H1 (cell line): ENCODE measurements around the gene UTP14C. TPM values are rescaled to one million over a fixed set of nuclear protein-coding genes. Genes with fewer than 3 reads are reported as not detected.

Experiments used
- CTCF ChIA-PET: fragments of 300-600 bp; sonication (Branson Sonifier 250); formaldehyde crosslinking; loops from one replicate; lab custom pipeline; 2021; ENCODE audit not compliant: partially characterized antibody; lab: Charles Lee
- POLR2A ChIA-PET: fragments of 300-600 bp; sonication (Branson Sonifier 250); formaldehyde crosslinking; loops from one replicate; lab custom pipeline; 2021; ENCODE audit warnings: inconsistent platforms; ENCODE audit not compliant: partially characterized antibody; lab: Charles Lee
- DNase-seq, 2 experiments: peaks; one replicate each; pipeline versions ENCODE4 v3.0.0 to v3.0.0-alpha.2; 2010 to 2022; ENCODE audit warnings: low spot score in 2 of 2, low read depth in 1 of 2, mixed read lengths in 1 of 2
- FAIRE-seq: peaks from 2 replicates; lab custom pipeline; 2011; peaks lifted over from hg19 to GRCh38; lab: Jason Lieb, UNC
- H2AFZ ChIP-seq: 2 replicates; pipeline ENCODE4 v1.8.1; 2012; ENCODE audit warnings: low read length, inconsistent platforms
- H2AK5ac ChIP-seq: 2 replicates; pipeline ENCODE4 v1.6.1; 2013; ENCODE audit warnings: low read depth, low read length
- H2BK120ac ChIP-seq: replicated peaks from 2 replicates; pipeline ENCODE3; 2013; ENCODE audit warnings: low read depth, low read length, inconsistent platforms
- H2BK12ac ChIP-seq: 2 replicates; pipeline ENCODE4 v1.6.1; 2013; ENCODE audit warnings: low read depth, low read length
- H2BK15ac ChIP-seq: 2 replicates; pipeline ENCODE4 v1.6.1; 2013; ENCODE audit warnings: low read length
- H2BK20ac ChIP-seq: 2 replicates; pipeline ENCODE4 v1.6.1; 2013; ENCODE audit warnings: low read length
- H2BK5ac ChIP-seq: 2 replicates; pipeline ENCODE4 v1.6.1; 2013; ENCODE audit warnings: low read depth, low read length
- H3K14ac ChIP-seq: 2 replicates; pipeline ENCODE4 v1.6.1; 2013; ENCODE audit warnings: inconsistent platforms; ENCODE audit not compliant: insufficient read length
- H3K18ac ChIP-seq: 2 replicates; pipeline ENCODE4 v1.6.1; 2013; ENCODE audit warnings: low read length; ENCODE audit errors: extremely low read depth
- H3K23ac ChIP-seq: 2 replicates; pipeline ENCODE4 v1.6.1; 2013; ENCODE audit warnings: inconsistent platforms; ENCODE audit not compliant: insufficient read length
- H3K23me2 ChIP-seq: 2 replicates; pipeline ENCODE4 v1.6.1; 2013; ENCODE audit warnings: low read depth, low read length
- H3K27ac ChIP-seq: 2 replicates; pipeline ENCODE4 v1.6.1; 2011; ENCODE audit warnings: low read depth, low read length, inconsistent platforms
- H3K27me3 ChIP-seq, 4 experiments: replicated peaks in 1 of 4; 1 replicate in 1 of 4; 2 replicates in 3 of 4; pipeline versions ENCODE4 v1.6.1 to v1.8.1; 2011 to 2013; ENCODE audit warnings: low read length in 3 of 4, mild to moderate bottlenecking in 3 of 4, inconsistent platforms in 2 of 4, mixed read lengths in 2 of 4, moderate library complexity in 1 of 4; ENCODE audit not compliant: control insufficient read depth in 3 of 4, insufficient read depth in 3 of 4; ENCODE audit errors: extremely low read depth in 1 of 4
- H3K36me3 ChIP-seq, 4 experiments: 2 replicates each; pipeline versions ENCODE4 v1.6.1 to v1.8.1; 2011 to 2013; ENCODE audit warnings: mild to moderate bottlenecking in 4 of 4, low read length in 3 of 4, moderate library complexity in 2 of 4, control low read depth in 1 of 4, inconsistent platforms in 1 of 4; ENCODE audit not compliant: insufficient read depth in 4 of 4, control insufficient read depth in 2 of 4
- H3K4ac ChIP-seq: replicated peaks from 2 replicates; pipeline ENCODE3; 2013; ENCODE audit warnings: low read length, low read depth, mixed read lengths, inconsistent platforms; ENCODE audit not compliant: insufficient read length
- H3K4me1 ChIP-seq, 4 experiments: replicated peaks in 1 of 4; 1 replicate in 1 of 4; 2 replicates in 3 of 4; pipeline versions ENCODE4 v1.6.1 to v1.8.1; 2011 to 2013; ENCODE audit warnings: low read length in 3 of 4, inconsistent platforms in 2 of 4, mixed read lengths in 1 of 4; ENCODE audit not compliant: insufficient read depth in 4 of 4, control insufficient read depth in 3 of 4
- H3K4me2 ChIP-seq, 2 experiments: 2 replicates each; pipeline versions ENCODE4 v1.6.1 to v1.8.1; 2011 to 2013; ENCODE audit warnings: low read depth in 2 of 2, low read length in 2 of 2, control low read depth in 1 of 2, inconsistent platforms in 1 of 2, mild to moderate bottlenecking in 1 of 2; ENCODE audit not compliant: insufficient read depth in 1 of 2
- H3K4me3 ChIP-seq, 4 experiments: fragments of 200-600, 300-600 bp in 1 of 4; sonication (generic), shearing (Covaris generic), sonication (Bioruptor Twin) in 1 of 4; 2 replicates each; pipeline versions ENCODE4 v1.5.1 to v1.8.1; 2011 to 2016; ENCODE audit warnings: low read length in 4 of 4, low read depth in 3 of 4, control low read depth in 2 of 4, inconsistent platforms in 2 of 4, mild to moderate bottlenecking in 2 of 4, mixed read lengths in 1 of 4, moderate library complexity in 1 of 4; ENCODE audit not compliant: insufficient read depth in 2 of 4; ENCODE audit errors: extremely low read depth in 1 of 4
- H3K56ac ChIP-seq: replicated peaks from 2 replicates; pipeline ENCODE3; 2013; ENCODE audit warnings: low read depth, mild to moderate bottlenecking, mixed read lengths, low read length, inconsistent platforms; ENCODE audit not compliant: insufficient read length
- H3K79me1 ChIP-seq: 2 replicates; pipeline ENCODE4 v1.6.1; 2013; ENCODE audit warnings: low read depth, low read length, control low read depth
- H3K79me2 ChIP-seq, 2 experiments: 2 replicates each; pipeline versions ENCODE4 v1.6.1 to v1.8.1; 2012 to 2013; ENCODE audit warnings: low read length in 2 of 2, mild to moderate bottlenecking in 2 of 2, inconsistent platforms in 1 of 2; ENCODE audit not compliant: insufficient read depth in 2 of 2, control insufficient read depth in 1 of 2
- H3K9ac ChIP-seq, 4 experiments: replicated peaks in 1 of 4; 1 replicate in 1 of 4; 2 replicates in 3 of 4; pipeline versions ENCODE4 v1.6.1 to v1.8.1; 2011 to 2013; ENCODE audit warnings: low read depth in 3 of 4, low read length in 3 of 4, control low read depth in 2 of 4, mild to moderate bottlenecking in 2 of 4, moderate library complexity in 2 of 4, inconsistent platforms in 1 of 4; ENCODE audit errors: extremely low read depth in 1 of 4
- H3K9me3 ChIP-seq, 2 experiments: 2 replicates each; pipeline versions ENCODE4 v1.6.1 to v1.8.1; 2012 to 2013; ENCODE audit warnings: mild to moderate bottlenecking in 2 of 2, moderate library complexity in 2 of 2, control low read depth in 1 of 2, inconsistent platforms in 1 of 2, low read depth in 1 of 2, low read length in 1 of 2, mixed read lengths in 1 of 2; ENCODE audit not compliant: insufficient read depth in 2 of 2
- H4K20me1 ChIP-seq, 2 experiments: replicated peaks in 1 of 2; 2 replicates each; pipeline versions ENCODE3 to v1.8.1; 2011 to 2013; ENCODE audit warnings: inconsistent platforms in 2 of 2, low read length in 2 of 2, mild to moderate bottlenecking in 1 of 2; ENCODE audit not compliant: insufficient read depth in 2 of 2, control insufficient read depth in 1 of 2
- H4K5ac ChIP-seq: 2 replicates; pipeline ENCODE4 v1.6.1; 2013; ENCODE audit warnings: low read length, low read depth, mixed read lengths, inconsistent platforms; ENCODE audit not compliant: insufficient read length
- H4K8ac ChIP-seq: 2 replicates; pipeline ENCODE4 v1.8.0; 2013; ENCODE audit warnings: mild to moderate bottlenecking, moderate library complexity, low read length, inconsistent platforms; ENCODE audit not compliant: insufficient read depth; ENCODE audit errors: extremely low read depth
- H4K91ac ChIP-seq: replicated peaks from 2 replicates; pipeline ENCODE3; 2013; ENCODE audit warnings: low read length, mixed read lengths, inconsistent platforms; ENCODE audit not compliant: insufficient read length
- ASH2L ChIP-seq: fragments of 200-600, 300-600 bp; sonication (generic); IDR thresholded peaks from one replicate; pipeline ENCODE4 v1.7.1; 2017; ENCODE audit warnings: low read length
- CBX5 ChIP-seq: fragments of 300-800, 300-1000 bp; sonication (generic); IDR thresholded peaks from 2 replicates; pipeline ENCODE4 v1.7.1; 2016; ENCODE audit warnings: antibody characterized with exemption, low read length, low read depth
- CTCF ChIP-seq, 3 experiments: IDR thresholded peaks; 1 replicate in 2 of 3; 2 replicates in 1 of 3; pipeline versions ENCODE4 v1.5.1 to v1.6.1; 2011; ENCODE audit warnings: low read length in 3 of 3, mild to moderate bottlenecking in 3 of 3, inconsistent platforms in 2 of 3, low read depth in 1 of 3, moderate library complexity in 1 of 3; ENCODE audit not compliant: insufficient read depth in 1 of 3; ENCODE audit errors: control extremely low read depth in 1 of 3
- EZH2 ChIP-seq: fragments of 200-600 bp; sonication (generic); IDR thresholded peaks from 2 replicates; pipeline ENCODE4 v1.7.1; 2012; ENCODE audit warnings: low read depth, mild to moderate bottlenecking, moderate library complexity, low read length, inconsistent platforms; ENCODE audit not compliant: severe bottlenecking
- POLR2AphosphoS5 ChIP-seq: IDR thresholded peaks from 2 replicates; pipeline ENCODE4 v1.6.1; 2011; ENCODE audit warnings: low read depth, low read length
- POU5F1 ChIP-seq: IDR thresholded peaks from 2 replicates; pipeline ENCODE4 v1.6.1; 2011; ENCODE audit warnings: low read depth, mild to moderate bottlenecking, low read length, moderate library complexity
- SAP30 ChIP-seq: fragments of 300-600 bp; sonication (generic); IDR thresholded peaks from 2 replicates; pipeline ENCODE4 v1.7.1; 2012; ENCODE audit warnings: low read length, moderate library complexity, mild to moderate bottlenecking, inconsistent platforms; ENCODE audit not compliant: insufficient read depth, insufficient replicate concordance
- SRF ChIP-seq: IDR thresholded peaks from 2 replicates; pipeline ENCODE4 v1.6.1; 2011; ENCODE audit warnings: mild to moderate bottlenecking, low read depth, low read length, moderate library complexity
- SUZ12 ChIP-seq: fragments of 200-600 bp; sonication (generic); IDR thresholded peaks from 2 replicates; pipeline ENCODE4 v1.6.1; 2012; ENCODE audit warnings: mild to moderate bottlenecking, inconsistent platforms, low read length, moderate library complexity, mixed read lengths
- TEAD4 ChIP-seq: IDR thresholded peaks from 2 replicates; pipeline ENCODE4 v1.6.1; 2012; ENCODE audit warnings: low read depth, low read length, inconsistent platforms, mixed read lengths
- WGBS, 2 experiments: shearing (Covaris generic) in 1 of 2; methylation state at CpG; one replicate each; pipeline versions ENCODE4 v1.1.6 to v1.1.7; 2013 to 2015; ENCODE audit warnings: low lambda C conversion rate in 2 of 2, mixed read lengths in 2 of 2, inconsistent platforms in 1 of 2, low coverage in 1 of 2, missing lambda C conversion rate in 1 of 2; ENCODE audit not compliant: insufficient replicate concordance in 2 of 2, insufficient coverage in 1 of 2, insufficient read length in 1 of 2; ENCODE audit errors: extremely low coverage in 1 of 2, missing lambda C conversion rate in 1 of 2; 5-methylcytosine and 5-hydroxymethylcytosine counted together
- polyA plus RNA-seq, 7 experiments: library from polyadenylated mRNA; depleted of rRNA in 3 of 7; stranded (reverse) in 5 of 7; unstranded in 2 of 7; fragments of >200 nt in 5 of 7; fragments of 200-250 nt in 2 of 7; gene quantifications; 1 replicate in 5 of 7; 2 replicates in 1 of 7; 4 replicates in 1 of 7; pipeline versions ENCODE4 v1.2.1 to v1.2.3, GENCODE V29; 2011 to 2013; ENCODE audit warnings: missing spikeins in 2 of 7, mixed read lengths in 2 of 7
- total RNA-seq: library from RNA; stranded (reverse); fragmentation: NEBNext Ultra II Directional; extraction: Animal tissue kit (Norgen Biotek cat#: 25700); gene quantifications from 2 replicates; pipeline ENCODE4 v1.2.1, GENCODE V29; 2021

The UTP14C gene
- total and polyA plus RNA-seq, 2 of the 8 experiments (the other 6 are each of a cell fraction or from before 2014, with no cell fraction given) = 6.8 to 22.7 TPM

GRCh38 chr13:51999510-51999911 lies 25.0 kb upstream of the UTP14C start:
- Histone ChIP-seq H3K14ac (no peak overlapping the region), H3K4me2 (peak overlapping the region in 1 of 2 experiments; percentile 43; a peak in 1 of 4 replicates), H2AK5ac (no peak overlapping the region), H3K27ac (no peak overlapping the region), H4K20me1 (no peaks in the 10 kb centered on the region), H2BK5ac (no peak overlapping the region), H3K9me3 (no peaks in the 10 kb centered on the region), H3K4me3 (no peak overlapping the region), H4K91ac (peak overlapping the region; percentile 23), H3K36me3 (no peaks in the 10 kb centered on the region), H3K56ac (no peak overlapping the region), H3K79me2 (no peaks in the 10 kb centered on the region), H3K27me3 (no peaks in the 10 kb centered on the region; a peak in 1 of 7 replicates), H3K23me2 (peaks cover 2% of the 10 kb centered on the region; the same call in 1 of the 2 replicates), H2BK15ac (0 out of 2 replicates have a peak overlapping the region, but pooled peaks have one; percentile 1), H3K23ac (no peak overlapping the region), H3K79me1 (0 out of 2 replicates have a peak, but pooled peaks cover 3% of the 10 kb centered on the region), H2BK12ac (peak overlapping the region; percentile 0; the same call in 1 of the 2 replicates), H2BK20ac (no peak overlapping the region), H2BK120ac (no peak overlapping the region), H4K5ac (no peak overlapping the region), H4K8ac (no peak overlapping the region; the same call in 1 of the 2 replicates), H3K9ac (no peak overlapping the region), H3K4ac (no peak overlapping the region), H3K18ac (no peak overlapping the region), H2AFZ (no peak overlapping the region), H3K4me1 (peaks cover 0 to 19% (median 14%) of the 10 kb centered on the region in 4 experiments; a peak in 5 of 7 replicates)
- WGBS, 2 experiments = 91% methylated on average over 12 of the region's 13 CpGs; no CpG with 5 or more reads in 1 of the 2 experiments
- DNase-seq (no peak), FAIRE-seq (no peak)
- POLR2A ChIA-PET = interaction anchor here (1.2 kb wide), 1 partner anchor 13 kb away, joined by 5 read pairs; the partner anchor contains the start of gene ALG11
- CTCF ChIA-PET = interaction anchor here (0.6 to 6.7 kb wide), 19 partner anchors 9 to 655 kb away, joined by 3 to 107 read pairs (median 4); partner anchors contain the start of genes ALG11, ATP7B and NEK5
- no peak for TF ChIP-seq EZH2
- TF ChIP-seq SAP30 = no peak
- no peak for TF ChIP-seq TEAD4
- TF ChIP-seq POLR2AphosphoS5 = no peak
- TF ChIP-seq POU5F1 = no peak
- no peak for TF ChIP-seq CTCF (IDR thresholded peaks at IDR 0.05; ENCODE audit: control extremely low read depth in 1 of 3, insufficient read depth in 1 of 3, low read depth in 1 of 3, low read length in 3 of 3)
- TF ChIP-seq SRF = no peak
- TF ChIP-seq CBX5 = no peak
- no peak for TF ChIP-seq ASH2L
- no peak for TF ChIP-seq SUZ12
